GM19238 (cell line): Measurements from ENCODE around the gene IL31RA.

Experiments
- DNase-seq: peaks from one replicate; pipeline ENCODE4 v3.0.0; 2011; ENCODE audit warnings: low spot score; ENCODE audit not compliant: insufficient read length

Gene IL31RA

GRCh38 chr5:55900776-55901175, 49.6 kb downstream of the IL31RA start:
- DNase-seq, result no peak

- DNase-seq, result no peak
Measured at GRCh38 chr5:55902696-55903095, 51.5 kb downstream of the IL31RA start.

GRCh38 chr5:55903121-55903701, 52.1 kb downstream of the IL31RA start:
- peak; percentile 50 for DNase-seq

GRCh38 chr5:55904152-55904551, 53.0 kb downstream of the IL31RA start:
- no peak for DNase-seq

- no peak for DNase-seq
Measured at GRCh38 chr5:55905251-55905650, 54.1 kb downstream of the IL31RA start.

GRCh38 chr5:55907927-55908326, 56.8 kb downstream of the IL31RA start:
- DNase-seq, result no peak

- no peak for DNase-seq
Measured at GRCh38 chr5:55908804-55909203, 57.6 kb downstream of the IL31RA start.

GRCh38 chr5:55911784-55912653, 60.9 kb downstream of the IL31RA start:
- no peak for DNase-seq

- no peak for DNase-seq
Measured at GRCh38 chr5:55913466-55914413, 62.6 kb downstream of the IL31RA start.

- DNase-seq, result no peak
Measured at GRCh38 chr5:55914971-55915370, 63.8 kb downstream of the IL31RA start.

GRCh38 chr5:55915783-55916182, 64.6 kb downstream of the IL31RA start:
- DNase-seq, result no peak

GRCh38 chr5:55916986-55917385, 65.8 kb downstream of the IL31RA start:
- DNase-seq, result no peak

GRCh38 chr5:55917402-55918086, 66.4 kb downstream of the IL31RA start:
- DNase-seq, result no peak

GRCh38 chr5:55918087-55919035, 67.2 kb downstream of the IL31RA start:
- no peak for DNase-seq

- no peak for DNase-seq
Measured at GRCh38 chr5:55919625-55920024, 68.5 kb downstream of the IL31RA start.

- no peak for DNase-seq
Measured at GRCh38 chr5:55920784-55921183, 69.6 kb downstream of the IL31RA start.

- no peak for DNase-seq
Measured at GRCh38 chr5:55921617-55922016, 70.5 kb downstream of the IL31RA start.

- DNase-seq, result no peak
Measured at GRCh38 chr5:55923177-55923771, 72.1 kb downstream of the IL31RA start.

GRCh38 chr5:55923865-55924500, 72.8 kb downstream of the IL31RA start:
- DNase-seq, result no peak
